H1 (cell line): ENCODE data around the gene GAS2L1. TPM values are rescaled to one million over a fixed set of nuclear protein-coding genes. Genes with fewer than 3 reads are reported as not detected.

Experiments used
- CTCF ChIA-PET: fragments of 300-600 bp; sonication (Branson Sonifier 250); formaldehyde crosslinking; loops from one replicate; lab custom pipeline; 2021; ENCODE audit not compliant: partially characterized antibody; lab: Charles Lee
- POLR2A ChIA-PET: fragments of 300-600 bp; sonication (Branson Sonifier 250); formaldehyde crosslinking; loops from one replicate; lab custom pipeline; 2021; ENCODE audit warnings: inconsistent platforms; ENCODE audit not compliant: partially characterized antibody; lab: Charles Lee
- DNase-seq, 2 experiments: peaks; one replicate each; pipeline versions ENCODE4 v3.0.0 to v3.0.0-alpha.2; 2010 to 2022; ENCODE audit warnings: low spot score in 2 of 2, low read depth in 1 of 2, mixed read lengths in 1 of 2
- FAIRE-seq: peaks from 2 replicates; lab custom pipeline; 2011; peaks lifted over from hg19 to GRCh38; lab: Jason Lieb, UNC
- H2AFZ ChIP-seq: 2 replicates; pipeline ENCODE4 v1.8.1; 2012; ENCODE audit warnings: low read length, inconsistent platforms
- H2AK5ac ChIP-seq: 2 replicates; pipeline ENCODE4 v1.6.1; 2013; ENCODE audit warnings: low read depth, low read length
- H2BK120ac ChIP-seq: replicated peaks from 2 replicates; pipeline ENCODE3; 2013; ENCODE audit warnings: low read depth, low read length, inconsistent platforms
- H2BK12ac ChIP-seq: 2 replicates; pipeline ENCODE4 v1.6.1; 2013; ENCODE audit warnings: low read depth, low read length
- H2BK15ac ChIP-seq: 2 replicates; pipeline ENCODE4 v1.6.1; 2013; ENCODE audit warnings: low read length
- H2BK20ac ChIP-seq: 2 replicates; pipeline ENCODE4 v1.6.1; 2013; ENCODE audit warnings: low read length
- H2BK5ac ChIP-seq: 2 replicates; pipeline ENCODE4 v1.6.1; 2013; ENCODE audit warnings: low read depth, low read length
- H3K14ac ChIP-seq: 2 replicates; pipeline ENCODE4 v1.6.1; 2013; ENCODE audit warnings: inconsistent platforms; ENCODE audit not compliant: insufficient read length
- H3K18ac ChIP-seq: 2 replicates; pipeline ENCODE4 v1.6.1; 2013; ENCODE audit warnings: low read length; ENCODE audit errors: extremely low read depth
- H3K23ac ChIP-seq: 2 replicates; pipeline ENCODE4 v1.6.1; 2013; ENCODE audit warnings: inconsistent platforms; ENCODE audit not compliant: insufficient read length
- H3K23me2 ChIP-seq: 2 replicates; pipeline ENCODE4 v1.6.1; 2013; ENCODE audit warnings: low read depth, low read length
- H3K27ac ChIP-seq: 2 replicates; pipeline ENCODE4 v1.6.1; 2011; ENCODE audit warnings: low read depth, low read length, inconsistent platforms
- H3K27me3 ChIP-seq, 4 experiments: replicated peaks in 1 of 4; 1 replicate in 1 of 4; 2 replicates in 3 of 4; pipeline versions ENCODE4 v1.6.1 to v1.8.1; 2011 to 2013; ENCODE audit warnings: low read length in 3 of 4, mild to moderate bottlenecking in 3 of 4, inconsistent platforms in 2 of 4, mixed read lengths in 2 of 4, moderate library complexity in 1 of 4; ENCODE audit not compliant: control insufficient read depth in 3 of 4, insufficient read depth in 3 of 4; ENCODE audit errors: extremely low read depth in 1 of 4
- H3K36me3 ChIP-seq, 4 experiments: 2 replicates each; pipeline versions ENCODE4 v1.6.1 to v1.8.1; 2011 to 2013; ENCODE audit warnings: mild to moderate bottlenecking in 4 of 4, low read length in 3 of 4, moderate library complexity in 2 of 4, control low read depth in 1 of 4, inconsistent platforms in 1 of 4; ENCODE audit not compliant: insufficient read depth in 4 of 4, control insufficient read depth in 2 of 4
- H3K4ac ChIP-seq: replicated peaks from 2 replicates; pipeline ENCODE3; 2013; ENCODE audit warnings: low read length, low read depth, mixed read lengths, inconsistent platforms; ENCODE audit not compliant: insufficient read length
- H3K4me1 ChIP-seq, 4 experiments: replicated peaks in 1 of 4; 1 replicate in 1 of 4; 2 replicates in 3 of 4; pipeline versions ENCODE4 v1.6.1 to v1.8.1; 2011 to 2013; ENCODE audit warnings: low read length in 3 of 4, inconsistent platforms in 2 of 4, mixed read lengths in 1 of 4; ENCODE audit not compliant: insufficient read depth in 4 of 4, control insufficient read depth in 3 of 4
- H3K4me2 ChIP-seq, 2 experiments: 2 replicates each; pipeline versions ENCODE4 v1.6.1 to v1.8.1; 2011 to 2013; ENCODE audit warnings: low read depth in 2 of 2, low read length in 2 of 2, control low read depth in 1 of 2, inconsistent platforms in 1 of 2, mild to moderate bottlenecking in 1 of 2; ENCODE audit not compliant: insufficient read depth in 1 of 2
- H3K4me3 ChIP-seq, 4 experiments: fragments of 200-600, 300-600 bp in 1 of 4; sonication (generic), shearing (Covaris generic), sonication (Bioruptor Twin) in 1 of 4; 2 replicates each; pipeline versions ENCODE4 v1.5.1 to v1.8.1; 2011 to 2016; ENCODE audit warnings: low read length in 4 of 4, low read depth in 3 of 4, control low read depth in 2 of 4, inconsistent platforms in 2 of 4, mild to moderate bottlenecking in 2 of 4, mixed read lengths in 1 of 4, moderate library complexity in 1 of 4; ENCODE audit not compliant: insufficient read depth in 2 of 4; ENCODE audit errors: extremely low read depth in 1 of 4
- H3K56ac ChIP-seq: replicated peaks from 2 replicates; pipeline ENCODE3; 2013; ENCODE audit warnings: low read depth, mild to moderate bottlenecking, mixed read lengths, low read length, inconsistent platforms; ENCODE audit not compliant: insufficient read length
- H3K79me1 ChIP-seq: 2 replicates; pipeline ENCODE4 v1.6.1; 2013; ENCODE audit warnings: low read depth, low read length, control low read depth
- H3K79me2 ChIP-seq, 2 experiments: 2 replicates each; pipeline versions ENCODE4 v1.6.1 to v1.8.1; 2012 to 2013; ENCODE audit warnings: low read length in 2 of 2, mild to moderate bottlenecking in 2 of 2, inconsistent platforms in 1 of 2; ENCODE audit not compliant: insufficient read depth in 2 of 2, control insufficient read depth in 1 of 2
- H3K9ac ChIP-seq, 4 experiments: replicated peaks in 1 of 4; 1 replicate in 1 of 4; 2 replicates in 3 of 4; pipeline versions ENCODE4 v1.6.1 to v1.8.1; 2011 to 2013; ENCODE audit warnings: low read depth in 3 of 4, low read length in 3 of 4, control low read depth in 2 of 4, mild to moderate bottlenecking in 2 of 4, moderate library complexity in 2 of 4, inconsistent platforms in 1 of 4; ENCODE audit errors: extremely low read depth in 1 of 4
- H3K9me3 ChIP-seq, 2 experiments: 2 replicates each; pipeline versions ENCODE4 v1.6.1 to v1.8.1; 2012 to 2013; ENCODE audit warnings: mild to moderate bottlenecking in 2 of 2, moderate library complexity in 2 of 2, control low read depth in 1 of 2, inconsistent platforms in 1 of 2, low read depth in 1 of 2, low read length in 1 of 2, mixed read lengths in 1 of 2; ENCODE audit not compliant: insufficient read depth in 2 of 2
- H4K20me1 ChIP-seq, 2 experiments: replicated peaks in 1 of 2; 2 replicates each; pipeline versions ENCODE3 to v1.8.1; 2011 to 2013; ENCODE audit warnings: inconsistent platforms in 2 of 2, low read length in 2 of 2, mild to moderate bottlenecking in 1 of 2; ENCODE audit not compliant: insufficient read depth in 2 of 2, control insufficient read depth in 1 of 2
- H4K5ac ChIP-seq: 2 replicates; pipeline ENCODE4 v1.6.1; 2013; ENCODE audit warnings: low read length, low read depth, mixed read lengths, inconsistent platforms; ENCODE audit not compliant: insufficient read length
- H4K8ac ChIP-seq: 2 replicates; pipeline ENCODE4 v1.8.0; 2013; ENCODE audit warnings: mild to moderate bottlenecking, moderate library complexity, low read length, inconsistent platforms; ENCODE audit not compliant: insufficient read depth; ENCODE audit errors: extremely low read depth
- H4K91ac ChIP-seq: replicated peaks from 2 replicates; pipeline ENCODE3; 2013; ENCODE audit warnings: low read length, mixed read lengths, inconsistent platforms; ENCODE audit not compliant: insufficient read length
- BACH1 ChIP-seq: IDR thresholded peaks from 2 replicates; pipeline ENCODE4 v1.6.1; 2012; ENCODE audit warnings: low read length, improper control_type of control experiment
- CREB1 ChIP-seq: IDR thresholded peaks from 2 replicates; pipeline ENCODE4 v1.6.1; 2012; ENCODE audit warnings: inconsistent platforms
- CTBP2 ChIP-seq: IDR thresholded peaks from 2 replicates; pipeline ENCODE4 v1.7.0; 2011; ENCODE audit warnings: borderline replicate concordance, mild to moderate bottlenecking, moderate library complexity, mixed read lengths, low read length; ENCODE audit not compliant: insufficient read depth, insufficient read length
- EZH2 ChIP-seq: fragments of 200-600 bp; sonication (generic); IDR thresholded peaks from 2 replicates; pipeline ENCODE4 v1.7.1; 2012; ENCODE audit warnings: low read depth, mild to moderate bottlenecking, moderate library complexity, low read length, inconsistent platforms; ENCODE audit not compliant: severe bottlenecking
- GTF2F1 ChIP-seq: IDR thresholded peaks from 2 replicates; pipeline ENCODE4 v1.6.1; 2012; ENCODE audit warnings: low read depth, low read length, improper control_type of control experiment, borderline replicate concordance
- KDM1A ChIP-seq: fragments of 200-600, 300-600 bp; sonication (generic); IDR thresholded peaks from 2 replicates; pipeline ENCODE4 v1.7.1; 2016; ENCODE audit warnings: mild to moderate bottlenecking, low read length, borderline replicate concordance
- MAFK ChIP-seq: IDR thresholded peaks from 2 replicates; pipeline ENCODE4 v1.6.1; 2012; ENCODE audit warnings: low read depth, mild to moderate bottlenecking, improper control_type of control experiment, low read length
- RBBP5 ChIP-seq: IDR thresholded peaks from 2 replicates; pipeline ENCODE4 v1.7.1; 2012; ENCODE audit warnings: low read depth, mild to moderate bottlenecking, inconsistent platforms, low read length, moderate library complexity, borderline replicate concordance
- RXRA ChIP-seq: IDR thresholded peaks from 2 replicates; pipeline ENCODE4 v1.6.1; 2011; ENCODE audit warnings: low read depth, mild to moderate bottlenecking, low read length, moderate library complexity; ENCODE audit not compliant: insufficient read depth
- TAF7 ChIP-seq: optimal IDR thresholded peaks from 2 replicates; pipeline ENCODE3; 2011; ENCODE audit warnings: low read depth, mild to moderate bottlenecking, inconsistent platforms, low read length, moderate library complexity, borderline replicate concordance
- TBP ChIP-seq: IDR thresholded peaks from 2 replicates; pipeline ENCODE4 v1.6.1; 2011; ENCODE audit warnings: low read depth, low read length, improper control_type of control experiment
- WGBS, 2 experiments: shearing (Covaris generic) in 1 of 2; methylation state at CpG; one replicate each; pipeline versions ENCODE4 v1.1.6 to v1.1.7; 2013 to 2015; ENCODE audit warnings: low lambda C conversion rate in 2 of 2, mixed read lengths in 2 of 2, inconsistent platforms in 1 of 2, low coverage in 1 of 2, missing lambda C conversion rate in 1 of 2; ENCODE audit not compliant: insufficient replicate concordance in 2 of 2, insufficient coverage in 1 of 2, insufficient read length in 1 of 2; ENCODE audit errors: extremely low coverage in 1 of 2, missing lambda C conversion rate in 1 of 2; 5-methylcytosine and 5-hydroxymethylcytosine counted together
- polyA plus RNA-seq, 7 experiments: library from polyadenylated mRNA; depleted of rRNA in 3 of 7; stranded (reverse) in 5 of 7; unstranded in 2 of 7; fragments of >200 nt in 5 of 7; fragments of 200-250 nt in 2 of 7; gene quantifications; 1 replicate in 5 of 7; 2 replicates in 1 of 7; 4 replicates in 1 of 7; pipeline versions ENCODE4 v1.2.1 to v1.2.3, GENCODE V29; 2011 to 2013; ENCODE audit warnings: missing spikeins in 2 of 7, mixed read lengths in 2 of 7
- total RNA-seq: library from RNA; stranded (reverse); fragmentation: NEBNext Ultra II Directional; extraction: Animal tissue kit (Norgen Biotek cat#: 25700); gene quantifications from 2 replicates; pipeline ENCODE4 v1.2.1, GENCODE V29; 2021
- TF ChIP-seq, protein P1 (sequence below): IDR thresholded peaks from 2 replicates; pipeline ENCODE4 v1.6.1; 2011; ENCODE audit warnings: low read length, improper control_type of control experiment
- TF ChIP-seq, protein P2 (sequence below): IDR thresholded peaks from 2 replicates; pipeline ENCODE4 v1.6.1; 2011; ENCODE audit warnings: low read depth, mild to moderate bottlenecking, low read length; ENCODE audit not compliant: insufficient read depth

GAS2L1 gene
- total and polyA plus RNA-seq, 2 of the 8 experiments (the other 6 are each of a cell fraction or from before 2014, with no cell fraction given) = 3.6 to 10.1 TPM

DNA sequence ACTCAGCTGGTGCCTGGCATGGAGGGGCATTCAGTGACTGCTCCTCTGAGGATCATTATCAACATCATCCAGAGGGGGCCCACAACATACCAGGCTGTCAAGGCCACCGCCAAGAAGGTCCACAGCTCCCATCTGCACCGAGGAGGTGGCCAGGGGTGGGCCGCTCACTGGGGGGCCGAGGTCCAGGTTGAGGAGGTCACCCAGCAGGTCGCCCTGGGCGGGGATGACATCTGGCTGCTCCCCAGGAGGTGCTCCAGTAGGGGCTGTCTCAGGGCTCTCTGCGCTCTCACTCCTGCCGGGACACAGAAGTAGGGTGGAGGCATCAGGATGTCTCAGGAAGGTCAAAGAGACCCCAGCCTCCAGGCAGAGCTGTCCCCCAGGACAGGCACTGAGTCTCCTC lies 34.1 kb downstream of the GAS2L1 start:
- Histone ChIP-seq H3K23ac (no peak overlapping the region), H4K91ac (no peak overlapping the region), H3K79me1 (no peaks in the 10 kb centered on the region), H3K79me2 (no peaks in the 10 kb centered on the region), H2AK5ac (no peak overlapping the region), H2BK15ac (no peak overlapping the region), H3K27ac (no peak overlapping the region), H3K9me3 (no peaks in the 10 kb centered on the region), H3K14ac (no peak overlapping the region), H3K23me2 (no peaks in the 10 kb centered on the region), H3K27me3 (no peaks in the 10 kb centered on the region), H3K4ac (no peak overlapping the region), H3K56ac (no peak overlapping the region), H2BK5ac (no peak overlapping the region), H3K4me1 (no peaks in the 10 kb centered on the region), H4K5ac (no peak overlapping the region), H3K4me2 (no peak overlapping the region), H2BK12ac (no peak overlapping the region), H3K4me3 (no peak overlapping the region), H2BK20ac (no peak overlapping the region), H3K18ac (no peak overlapping the region), H4K20me1 (peaks cover 1 to 11% of the 10 kb centered on the region in 2 experiments), H3K36me3 (peaks cover 7 to 37% (median 19%) of the 10 kb centered on the region in 4 experiments; a peak in 7 of 8 replicates), H4K8ac (no peak overlapping the region), H3K9ac (no peak overlapping the region), H2BK120ac (no peak overlapping the region), H2AFZ (no peak overlapping the region)
- DNase-seq = no peak
- ChIA-PET CTCF (interaction anchor here (0.7 to 1.6 kb wide), 3 partner anchors 10 to 14 kb away, joined by 3 to 5 read pairs (median 3); no protein-coding TSS in a partner anchor), POLR2A (no interaction called here)
- whole genome bisulfite sequencing, 2 experiments = 89% methylated on average over 8 of the region's 8 CpGs; no CpG with 5 or more reads in 1 of the 2 experiments
- no peak for FAIRE-seq
- TF ChIP-seq CREB1 (no peak), TAF7 (no peak), MAFK (no peak), KDM1A (no peak), EZH2 (no peak), RXRA (no peak), RBBP5 (no peak), TBP (no peak), CTBP2 (no peak), GTF2F1 (no peak), BACH1 (no peak)
- TF ChIP-seq, protein P1, sequence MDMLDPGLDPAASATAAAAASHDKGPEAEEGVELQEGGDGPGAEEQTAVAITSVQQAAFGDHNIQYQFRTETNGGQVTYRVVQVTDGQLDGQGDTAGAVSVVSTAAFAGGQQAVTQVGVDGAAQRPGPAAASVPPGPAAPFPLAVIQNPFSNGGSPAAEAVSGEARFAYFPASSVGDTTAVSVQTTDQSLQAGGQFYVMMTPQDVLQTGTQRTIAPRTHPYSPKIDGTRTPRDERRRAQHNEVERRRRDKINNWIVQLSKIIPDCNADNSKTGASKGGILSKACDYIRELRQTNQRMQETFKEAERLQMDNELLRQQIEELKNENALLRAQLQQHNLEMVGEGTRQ = no peak
- TF ChIP-seq, protein P2, sequence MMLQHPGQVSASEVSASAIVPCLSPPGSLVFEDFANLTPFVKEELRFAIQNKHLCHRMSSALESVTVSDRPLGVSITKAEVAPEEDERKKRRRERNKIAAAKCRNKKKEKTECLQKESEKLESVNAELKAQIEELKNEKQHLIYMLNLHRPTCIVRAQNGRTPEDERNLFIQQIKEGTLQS = no peak
